GM10266 (cell line): Measurements from ENCODE around the gene SMIM35.
"Not testable (repeated sequence)": the region's sequence is repeated elsewhere in the genome, so short reads cannot be mapped to it uniquely, and the experiment has no call there.

Experiments used
- DNase-seq: peaks from one replicate; pipeline ENCODE4 v3.0.0; 2012; ENCODE audit errors: extremely low spot score
- TF ChIP-seq, protein P1 (sequence below): IDR thresholded peaks from 2 replicates; pipeline ENCODE4 v1.5.1; 2012; ENCODE audit warnings: mild to moderate bottlenecking, low read depth; ENCODE audit not compliant: control insufficient read depth, insufficient read depth; ENCODE audit errors: missing control alignments

Gene SMIM35

DNA sequence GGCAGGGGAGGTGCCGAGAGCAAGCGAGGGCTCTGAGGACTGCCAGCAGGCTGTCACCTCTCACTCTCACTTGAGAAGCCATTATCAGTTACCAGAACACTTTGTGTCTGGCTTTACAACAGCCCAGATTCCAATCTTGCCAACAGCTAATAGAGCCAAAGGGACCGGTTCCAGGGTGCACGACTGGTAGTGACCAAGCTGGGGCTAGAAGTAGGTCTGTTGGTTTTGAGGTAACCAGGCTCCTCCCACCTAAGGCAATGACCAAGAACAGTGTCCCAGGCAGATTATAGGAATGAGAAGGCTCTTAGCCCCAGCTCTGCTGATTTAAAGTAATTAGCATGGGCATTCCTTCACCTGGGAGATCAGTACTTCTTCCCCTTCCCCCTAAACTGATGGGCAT, 107.8 kb downstream of the SMIM35 start:
- TF ChIP-seq, protein P1, sequence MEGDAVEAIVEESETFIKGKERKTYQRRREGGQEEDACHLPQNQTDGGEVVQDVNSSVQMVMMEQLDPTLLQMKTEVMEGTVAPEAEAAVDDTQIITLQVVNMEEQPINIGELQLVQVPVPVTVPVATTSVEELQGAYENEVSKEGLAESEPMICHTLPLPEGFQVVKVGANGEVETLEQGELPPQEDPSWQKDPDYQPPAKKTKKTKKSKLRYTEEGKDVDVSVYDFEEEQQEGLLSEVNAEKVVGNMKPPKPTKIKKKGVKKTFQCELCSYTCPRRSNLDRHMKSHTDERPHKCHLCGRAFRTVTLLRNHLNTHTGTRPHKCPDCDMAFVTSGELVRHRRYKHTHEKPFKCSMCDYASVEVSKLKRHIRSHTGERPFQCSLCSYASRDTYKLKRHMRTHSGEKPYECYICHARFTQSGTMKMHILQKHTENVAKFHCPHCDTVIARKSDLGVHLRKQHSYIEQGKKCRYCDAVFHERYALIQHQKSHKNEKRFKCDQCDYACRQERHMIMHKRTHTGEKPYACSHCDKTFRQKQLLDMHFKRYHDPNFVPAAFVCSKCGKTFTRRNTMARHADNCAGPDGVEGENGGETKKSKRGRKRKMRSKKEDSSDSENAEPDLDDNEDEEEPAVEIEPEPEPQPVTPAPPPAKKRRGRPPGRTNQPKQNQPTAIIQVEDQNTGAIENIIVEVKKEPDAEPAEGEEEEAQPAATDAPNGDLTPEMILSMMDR: no peak
- DNase-seq: no peak

DNA sequence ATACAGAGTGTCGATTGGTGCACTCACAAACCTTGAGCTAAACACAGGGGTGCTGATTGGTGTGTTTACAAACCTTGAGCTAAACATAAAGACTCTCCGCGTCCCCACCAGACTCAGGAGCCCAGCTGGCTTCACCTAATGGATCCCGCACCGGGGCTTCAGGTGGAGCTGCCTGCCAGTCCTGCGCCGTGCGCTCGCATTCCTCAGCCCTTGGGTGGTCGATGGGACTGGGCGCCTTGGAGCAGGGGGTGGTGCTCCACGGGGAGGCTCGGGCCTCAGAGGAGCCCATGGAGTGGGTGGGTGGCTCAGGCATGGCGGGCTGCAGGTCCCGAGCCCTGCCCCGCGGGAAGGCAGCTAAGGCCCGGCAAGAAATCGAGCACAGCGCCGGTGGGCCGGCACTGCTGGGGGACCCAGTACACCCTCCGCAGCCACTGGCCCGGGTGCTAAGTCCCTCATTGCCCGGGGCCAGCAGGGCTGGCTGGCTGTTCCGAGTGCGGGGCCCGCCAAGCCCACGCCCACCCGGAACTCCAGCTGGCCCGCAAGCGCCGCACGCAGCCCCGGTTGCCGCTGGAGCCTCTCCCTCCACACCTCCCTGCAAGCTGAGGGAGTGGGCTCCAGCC, 108.4 kb downstream of the SMIM35 start:
- not testable (repeated sequence) for DNase-seq

DNA sequence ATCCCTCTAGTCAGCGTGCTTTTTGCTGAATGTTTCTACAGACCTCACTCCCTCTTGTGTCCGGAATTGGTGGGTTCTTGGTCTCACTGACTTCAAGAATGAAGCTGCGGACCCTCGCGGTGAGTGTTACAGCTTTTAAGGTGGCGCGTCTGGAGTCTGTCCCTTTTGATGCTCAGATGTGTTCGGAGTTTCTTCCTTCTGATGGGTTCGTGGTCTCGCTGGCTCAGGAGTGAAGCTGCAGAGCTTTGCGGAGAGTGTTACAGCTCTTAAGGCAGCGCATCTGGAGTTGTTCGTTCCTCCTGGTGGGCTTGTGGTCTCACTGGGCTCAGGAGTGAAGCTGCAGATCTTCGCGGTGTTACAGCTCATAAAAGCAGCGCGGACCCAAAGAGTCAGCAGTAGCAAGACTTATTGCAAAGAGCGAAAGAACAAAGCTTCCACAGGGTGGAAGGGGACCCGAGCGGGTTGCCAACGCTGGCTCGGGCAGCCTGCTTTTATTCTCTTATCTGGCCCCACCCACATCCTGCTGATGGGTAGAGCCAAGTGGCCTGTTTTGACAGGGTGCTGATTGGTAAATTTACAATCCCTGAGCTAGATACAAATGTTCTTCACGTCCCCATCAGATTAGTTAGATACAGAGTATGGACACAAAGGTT, 109.0 kb downstream of the SMIM35 start:
- DNase-seq: not testable (repeated sequence)

DNA sequence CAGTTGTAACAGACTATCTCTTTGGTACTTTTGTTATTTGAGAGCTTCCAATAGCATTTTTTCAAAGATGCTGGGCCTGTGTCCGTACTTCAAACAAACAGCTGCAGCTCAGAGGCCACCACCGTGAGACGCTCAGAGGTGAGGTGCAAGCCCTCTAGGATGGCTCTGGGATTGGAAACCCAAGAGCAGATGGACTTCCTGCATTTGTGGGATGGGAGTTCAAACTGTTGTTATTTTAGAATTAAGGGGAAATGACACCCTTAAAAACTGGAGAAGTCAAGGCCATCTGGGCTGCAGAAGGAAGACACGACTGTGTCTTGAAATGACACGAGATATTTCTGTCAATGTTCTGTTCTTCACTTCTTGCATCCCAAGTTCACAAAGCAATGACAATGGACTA, 109.7 kb downstream of the SMIM35 start:
- no peak for DNase-seq
- TF ChIP-seq, protein P1: no peak

DNA sequence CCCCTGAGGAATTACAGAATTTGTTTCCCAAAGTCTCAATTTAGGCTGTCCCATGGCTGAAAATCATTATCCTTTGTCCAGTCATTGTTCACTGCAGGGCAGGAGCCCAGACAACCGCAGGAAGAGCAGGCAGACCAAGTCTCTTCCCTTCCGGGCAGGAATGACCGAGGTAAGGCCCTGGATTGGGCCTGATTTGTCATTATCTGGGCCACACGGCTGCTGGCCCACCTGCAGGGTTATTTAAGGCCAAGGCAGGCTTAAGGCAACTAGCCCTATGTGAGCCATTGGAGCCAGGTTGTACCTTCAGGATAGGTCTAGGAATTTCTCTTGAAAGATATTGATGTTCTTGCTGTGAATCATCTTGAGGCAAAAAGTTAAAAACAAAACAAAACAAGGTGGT, 110.3 kb downstream of the SMIM35 start:
- DNase-seq: no peak
- TF ChIP-seq, protein P1: no peak

DNA sequence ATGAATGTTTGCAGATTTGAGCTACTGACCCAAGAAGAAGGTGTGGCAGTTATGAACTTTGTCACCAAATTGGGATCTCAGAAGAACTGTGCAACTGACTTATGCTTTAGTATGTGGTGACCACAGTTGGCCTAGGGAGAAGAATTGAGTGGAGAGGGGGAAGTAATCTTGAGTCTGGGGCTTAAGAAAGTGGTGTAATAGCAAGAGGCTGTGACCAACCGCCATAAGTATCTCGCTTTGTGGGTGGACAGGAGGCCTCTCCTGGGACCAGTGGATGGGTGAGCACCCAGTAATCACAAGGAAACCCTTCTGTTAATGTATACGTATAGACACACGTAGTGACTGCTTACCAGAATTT, 113.3 kb downstream of the SMIM35 start:
- TF ChIP-seq, protein P1: no peak
- DNase-seq: no peak

DNA sequence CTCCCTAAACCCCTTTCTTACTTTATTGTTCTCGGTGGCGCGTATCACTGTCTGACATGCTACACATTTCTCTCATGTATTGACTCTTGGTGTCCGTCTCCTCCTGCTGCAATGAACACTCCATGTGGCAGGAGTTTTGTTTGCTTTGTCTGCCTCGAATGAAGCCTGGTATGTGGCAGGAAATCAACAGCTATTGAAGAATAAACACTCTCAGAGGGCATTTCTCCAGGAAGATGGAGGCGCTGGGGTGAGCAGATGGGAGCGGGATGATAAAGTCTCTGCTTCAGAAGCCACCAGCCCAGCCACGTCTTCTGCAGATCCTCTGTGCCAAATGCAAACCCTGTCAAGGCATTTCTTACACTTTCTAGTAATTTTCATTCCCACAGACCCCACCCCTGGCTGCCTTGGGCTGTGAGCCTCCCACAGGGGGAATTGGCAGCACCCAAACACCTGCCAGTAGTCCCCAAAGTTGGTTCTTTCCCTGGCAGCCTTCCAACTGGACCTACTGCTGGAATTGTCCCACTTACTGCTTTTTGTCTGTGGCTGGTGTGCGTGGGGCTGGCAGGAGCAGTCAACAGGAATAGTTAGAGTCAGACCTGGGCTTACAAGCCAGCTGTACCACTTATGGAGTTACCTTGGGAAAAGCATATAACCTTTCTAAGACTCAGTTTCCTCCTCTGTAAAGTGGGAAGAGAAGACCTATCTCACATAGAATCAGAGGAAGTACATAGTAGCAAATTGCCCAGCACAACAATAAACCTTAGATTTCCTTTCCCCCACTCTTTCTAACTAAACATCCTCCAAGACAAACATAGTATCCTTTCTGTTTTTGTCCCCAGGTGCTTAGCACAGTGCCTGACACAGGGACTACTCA, 113.9 kb downstream of the SMIM35 start:
- TF ChIP-seq, protein P1: no peak
- no peak for DNase-seq

DNA sequence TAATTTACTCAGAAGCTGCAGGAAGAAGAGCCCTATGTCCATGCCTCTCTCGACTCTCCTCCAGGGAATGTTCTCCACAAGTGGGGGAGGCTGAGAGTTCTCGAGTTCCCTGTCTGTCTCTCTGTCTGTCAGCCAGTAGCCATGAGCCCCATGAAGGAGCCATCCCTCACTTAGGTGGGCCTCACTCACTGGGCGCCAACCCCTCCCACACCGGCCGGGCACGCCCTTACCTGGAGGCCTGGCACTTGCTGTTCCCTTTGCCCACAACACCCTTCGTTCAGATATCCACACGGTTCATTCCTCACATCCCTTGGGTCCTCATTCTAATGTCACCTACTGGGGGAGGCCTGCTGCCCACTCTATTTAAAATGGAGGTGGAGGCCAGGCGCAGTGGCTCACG, 114.7 kb downstream of the SMIM35 start:
- no peak for DNase-seq
- TF ChIP-seq, protein P1: no peak
